ENCODE results near the gene CTIF. TPM values are rescaled to one million over a fixed set of nuclear protein-coding genes. Genes with fewer than 3 reads are reported as not detected.
A peak's percentile ranks its signal among the peaks of the same experiment; 100 is the strongest.

The CTIF gene
- polyA plus RNA-seq, 4 donors: 8.1 to 22.6 (median 11.3) TPM

DNA sequence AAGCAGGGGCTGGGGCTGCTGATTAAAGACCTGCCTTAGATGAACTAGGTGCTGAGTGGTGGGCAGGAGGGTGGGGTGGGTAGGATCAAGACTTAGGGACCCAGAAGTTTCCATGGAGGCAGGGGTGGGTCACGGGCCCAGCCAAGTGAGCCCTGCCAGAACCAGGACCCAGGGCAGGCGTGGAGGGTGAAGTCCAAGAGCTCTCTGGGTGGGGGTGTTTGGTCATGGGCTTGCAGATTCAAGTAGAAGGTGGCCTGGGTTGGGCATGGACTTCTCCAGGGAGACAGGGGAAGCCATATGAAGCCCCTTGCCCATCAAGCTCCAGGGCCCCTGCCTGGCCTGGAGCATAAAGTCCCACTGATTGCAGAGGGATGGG, 243.1 kb downstream of the CTIF start:
- WGBS, 3 donors: 31 to 49% (median 47%) methylated on average over 2 of the region's 2 CpGs
- H3K4me1 ChIP-seq (ENCODE audit: control insufficient read depth in 3 of 3, insufficient read depth in 2 of 3, low read depth in 1 of 3, low read length in 2 of 3): peaks cover 5 to 90% (median 7%) of the 10 kb centered on the region in 3 donors
- no peaks in the 10 kb centered on the region for H3K27me3 ChIP-seq (ENCODE audit: control insufficient read depth in 3 of 3, insufficient read depth in 3 of 3, low read length in 3 of 3)
- H3K9me3 ChIP-seq (ENCODE audit: control insufficient read depth in 2 of 2, insufficient read depth in 1 of 2, low read depth in 1 of 2, low read length in 1 of 2): no peaks in the 10 kb centered on the region
- peak overlapping the region; percentile 5 to 97 (median 43) for H3K27ac ChIP-seq (ENCODE audit: low read depth in 1 of 3, low read length in 2 of 3)
- H3K36me3 ChIP-seq (ENCODE audit: control insufficient read depth in 3 of 3, insufficient read depth in 2 of 3, low read depth in 1 of 3, low read length in 3 of 3): peaks cover 0 to 33% (median 0%) of the 10 kb centered on the region in 3 donors
- no peak for FAIRE-seq
- DNase-seq: peak; percentile 58 to 67
- H3K4me3 ChIP-seq (ENCODE audit: low read depth in 1 of 3, low read length in 3 of 3): peak overlapping the region in 1 of 3 donors; percentile 8

DNA sequence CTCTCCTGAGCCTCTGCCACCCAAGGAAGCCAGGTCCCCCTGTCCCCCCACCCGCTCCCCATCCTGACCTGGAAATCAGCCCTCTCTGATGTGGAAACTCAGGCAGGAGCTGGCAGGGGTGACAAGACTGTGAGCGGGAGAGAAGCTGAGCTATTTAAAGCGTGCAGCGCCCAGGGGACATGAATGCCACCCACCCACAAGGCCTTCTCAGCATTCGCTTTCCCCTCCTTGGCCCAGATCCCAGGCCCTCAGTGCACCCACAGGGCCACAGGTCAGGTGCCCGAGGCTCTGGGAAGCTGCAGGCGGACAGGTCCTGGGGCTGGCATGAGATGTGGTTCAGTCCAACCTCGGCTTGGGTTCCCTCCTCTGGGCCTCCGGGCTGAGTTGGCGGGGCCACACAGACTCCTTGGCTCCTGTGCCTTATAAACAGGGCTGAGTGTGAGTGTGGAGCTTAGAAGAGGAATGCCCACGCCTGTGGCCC, 243.6 kb downstream of the CTIF start:
- WGBS, 3 donors: 78 to 84% (median 79%) methylated on average over 11 of the region's 11 CpGs

DNA sequence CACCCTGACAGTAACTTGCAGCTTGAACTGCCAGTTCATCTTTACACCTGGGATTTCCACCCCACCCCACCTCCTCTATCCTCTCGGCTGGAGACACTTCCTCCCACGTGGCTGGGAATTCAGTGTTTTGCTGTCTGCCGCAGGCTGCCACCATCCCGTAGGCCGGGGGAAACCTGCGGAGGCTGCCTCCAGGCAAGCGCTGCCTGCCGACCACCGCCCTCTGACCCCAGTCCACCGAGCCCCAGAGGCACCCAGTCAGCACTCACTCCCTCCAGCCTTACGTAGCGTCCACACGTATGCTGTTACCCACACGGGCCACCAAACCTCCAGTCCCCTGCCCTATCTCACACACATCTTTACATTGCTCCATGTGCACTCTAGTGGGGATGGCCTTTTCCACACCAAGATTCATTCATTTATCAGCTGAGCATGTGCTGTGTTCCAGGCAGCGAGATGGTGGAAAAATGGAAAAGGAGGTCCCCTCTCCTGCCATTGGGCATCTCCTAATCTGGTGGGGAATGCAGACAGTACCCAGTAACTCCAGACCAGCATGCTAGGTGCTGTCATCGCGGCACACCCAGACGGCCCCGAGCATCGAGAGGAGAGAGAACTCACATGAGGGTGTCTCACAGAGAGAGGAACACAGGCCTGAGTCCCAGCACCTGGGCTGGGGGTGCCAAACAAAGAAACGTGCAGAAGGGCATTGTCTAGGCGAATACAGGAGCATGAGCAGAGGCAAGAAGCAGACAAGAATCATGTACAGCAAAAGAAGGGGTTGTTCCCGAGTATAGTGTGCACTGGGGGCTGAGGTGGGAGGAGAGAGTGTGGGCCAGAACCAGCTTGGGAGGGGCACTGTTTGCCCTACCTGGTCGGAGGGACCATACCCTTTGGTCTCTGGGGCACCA, 245.0 kb downstream of the CTIF start:
- FAIRE-seq (no peak), DNase-seq (no peak)
- no peak overlapping the region for H3K4me3 ChIP-seq (ENCODE audit: low read depth in 1 of 3, low read length in 3 of 3)
- peaks cover 0 to 35% (median 0%) of the 10 kb centered on the region in 3 donors for H3K36me3 ChIP-seq (ENCODE audit: control insufficient read depth in 3 of 3, insufficient read depth in 2 of 3, low read depth in 1 of 3, low read length in 3 of 3)
- peaks cover 5 to 88% (median 15%) of the 10 kb centered on the region in 3 donors for H3K4me1 ChIP-seq (ENCODE audit: control insufficient read depth in 3 of 3, insufficient read depth in 2 of 3, low read depth in 1 of 3, low read length in 2 of 3)
- no peaks in the 10 kb centered on the region for H3K9me3 ChIP-seq (ENCODE audit: control insufficient read depth in 2 of 2, insufficient read depth in 1 of 2, low read depth in 1 of 2, low read length in 1 of 2)
- WGBS, 3 donors: 88 to 93% (median 93%) methylated on average over 24 of the region's 24 CpGs
- no peak overlapping the region for H3K27ac ChIP-seq (ENCODE audit: low read depth in 1 of 3, low read length in 2 of 3)
- no peaks in the 10 kb centered on the region for H3K27me3 ChIP-seq (ENCODE audit: control insufficient read depth in 3 of 3, insufficient read depth in 3 of 3, low read length in 3 of 3)

More for the DNA sequence above, 243.6 kb downstream of the CTIF start:
- Histone ChIP-seq H3K36me3 (ENCODE audit: control insufficient read depth in 3 of 3, insufficient read depth in 2 of 3, low read depth in 1 of 3, low read length in 3 of 3) (peaks cover 0 to 35% (median 0%) of the 10 kb centered on the region in 3 donors), H3K4me3 (ENCODE audit: low read depth in 1 of 3, low read length in 3 of 3) (no peak overlapping the region), H3K4me1 (ENCODE audit: control insufficient read depth in 3 of 3, insufficient read depth in 2 of 3, low read depth in 1 of 3, low read length in 2 of 3) (peaks cover 5 to 88% (median 8%) of the 10 kb centered on the region in 3 donors), H3K27me3 (ENCODE audit: control insufficient read depth in 3 of 3, insufficient read depth in 3 of 3, low read length in 3 of 3) (no peaks in the 10 kb centered on the region), H3K27ac (ENCODE audit: low read depth in 1 of 3, low read length in 2 of 3) (peak overlapping the region in 2 of 3 donors; percentile 43 to 97), H3K9me3 (ENCODE audit: control insufficient read depth in 2 of 2, insufficient read depth in 1 of 2, low read depth in 1 of 2, low read length in 1 of 2) (no peaks in the 10 kb centered on the region)
- DNase-seq (peak in 1 of 2 donors; percentile 30), FAIRE-seq (no peak)

- Histone ChIP-seq H3K36me3 (ENCODE audit: control insufficient read depth in 3 of 3, insufficient read depth in 2 of 3, low read depth in 1 of 3, low read length in 3 of 3) (peaks cover 0 to 30% (median 0%) of the 10 kb centered on the region in 3 donors), H3K27me3 (ENCODE audit: control insufficient read depth in 3 of 3, insufficient read depth in 3 of 3, low read length in 3 of 3) (no peaks in the 10 kb centered on the region), H3K4me1 (ENCODE audit: control insufficient read depth in 3 of 3, insufficient read depth in 2 of 3, low read depth in 1 of 3, low read length in 2 of 3) (peaks cover 5 to 83% (median 15%) of the 10 kb centered on the region in 3 donors), H3K9me3 (ENCODE audit: control insufficient read depth in 2 of 2, insufficient read depth in 1 of 2, low read depth in 1 of 2, low read length in 1 of 2) (peaks cover 0 to under 1% of the 10 kb centered on the region in 2 donors), H3K27ac (ENCODE audit: low read depth in 1 of 3, low read length in 2 of 3) (peak overlapping the region in 2 of 3 donors; percentile 15 to 41), H3K4me3 (ENCODE audit: low read depth in 1 of 3, low read length in 3 of 3) (no peak overlapping the region)
- WGBS, 3 donors: 73 to 95% (median 74%) methylated on average over 5 of the region's 5 CpGs
- DNase-seq: no peak
- FAIRE-seq: no peak
Measured at GRCh38 chr18:48784656-48785055, 245.8 kb downstream of the CTIF start.

DNA sequence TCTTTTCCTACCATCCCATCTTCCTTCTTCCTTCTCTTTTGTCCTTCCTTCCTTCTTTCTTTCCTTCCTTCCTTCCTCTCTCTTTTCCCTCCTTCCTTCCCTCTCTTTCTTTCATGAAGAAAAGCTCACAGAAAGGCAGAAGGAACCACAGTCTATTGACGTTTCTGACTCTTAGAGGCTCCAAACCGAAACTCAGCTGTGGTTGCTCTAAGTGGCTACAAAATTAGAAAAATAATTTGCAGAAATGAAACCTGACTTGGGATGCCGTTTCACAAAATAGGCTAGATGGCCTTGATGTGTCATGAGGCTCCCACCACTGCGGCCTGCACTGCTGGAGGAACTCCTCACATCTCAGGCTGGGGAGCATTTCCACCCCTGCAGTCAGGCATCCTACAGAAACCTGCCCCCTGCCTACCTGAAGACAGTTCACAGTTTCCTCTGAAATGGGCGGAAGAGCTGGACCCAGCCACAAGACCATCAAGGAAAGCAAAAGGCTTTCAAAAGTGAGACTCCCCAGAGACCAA, 246.3 kb downstream of the CTIF start:
- 64 to 82% (median 72%) methylated on average over 5 of the region's 5 CpGs for WGBS, 3 donors
- no peak for DNase-seq

GRCh38 chr18:48785736-48786454, 247.1 kb downstream of the CTIF start:
- peaks cover 0 to 38% (median 0%) of the 10 kb centered on the region in 3 donors for H3K36me3 ChIP-seq (ENCODE audit: control insufficient read depth in 3 of 3, insufficient read depth in 2 of 3, low read depth in 1 of 3, low read length in 3 of 3)
- peaks cover 5 to 71% (median 15%) of the 10 kb centered on the region in 3 donors for H3K4me1 ChIP-seq (ENCODE audit: control insufficient read depth in 3 of 3, insufficient read depth in 2 of 3, low read depth in 1 of 3, low read length in 2 of 3)
- no peak for FAIRE-seq
- no peaks in the 10 kb centered on the region for H3K27me3 ChIP-seq (ENCODE audit: control insufficient read depth in 3 of 3, insufficient read depth in 3 of 3, low read length in 3 of 3)
- peak overlapping the region in 2 of 3 donors; percentile 6 to 56 for H3K27ac ChIP-seq (ENCODE audit: low read depth in 1 of 3, low read length in 2 of 3)
- 84 to 96% (median 90%) methylated on average over 12 of the region's 12 CpGs for WGBS, 3 donors
- no peak for DNase-seq
- H3K4me3 ChIP-seq (ENCODE audit: low read depth in 1 of 3, low read length in 3 of 3): no peak overlapping the region
- peaks cover 0 to 3% of the 10 kb centered on the region in 2 donors for H3K9me3 ChIP-seq (ENCODE audit: control insufficient read depth in 2 of 2, insufficient read depth in 1 of 2, low read depth in 1 of 2, low read length in 1 of 2)

More for the DNA sequence above, 246.3 kb downstream of the CTIF start:
- Histone ChIP-seq H3K9me3 (ENCODE audit: control insufficient read depth in 2 of 2, insufficient read depth in 1 of 2, low read depth in 1 of 2, low read length in 1 of 2) (peaks cover 0 to 3% of the 10 kb centered on the region in 2 donors), H3K27ac (ENCODE audit: low read depth in 1 of 3, low read length in 2 of 3) (peak overlapping the region in 1 of 3 donors; percentile 41), H3K4me1 (ENCODE audit: control insufficient read depth in 3 of 3, insufficient read depth in 2 of 3, low read depth in 1 of 3, low read length in 2 of 3) (peaks cover 5 to 78% (median 15%) of the 10 kb centered on the region in 3 donors), H3K36me3 (ENCODE audit: control insufficient read depth in 3 of 3, insufficient read depth in 2 of 3, low read depth in 1 of 3, low read length in 3 of 3) (peaks cover 0 to 31% (median 0%) of the 10 kb centered on the region in 3 donors), H3K27me3 (ENCODE audit: control insufficient read depth in 3 of 3, insufficient read depth in 3 of 3, low read length in 3 of 3) (no peaks in the 10 kb centered on the region), H3K4me3 (ENCODE audit: low read depth in 1 of 3, low read length in 3 of 3) (no peak overlapping the region)
- no peak for FAIRE-seq

GRCh38 chr18:48786455-48787202, 247.8 kb downstream of the CTIF start:
- 70 to 77% (median 75%) methylated on average over 10 of the region's 10 CpGs for WGBS, 3 donors
- H3K36me3 ChIP-seq (ENCODE audit: control insufficient read depth in 3 of 3, insufficient read depth in 2 of 3, low read depth in 1 of 3, low read length in 3 of 3): peaks cover 0 to 40% (median 0%) of the 10 kb centered on the region in 3 donors
- H3K27ac ChIP-seq (ENCODE audit: low read depth in 1 of 3, low read length in 2 of 3): peak overlapping the region in 1 of 3 donors; percentile 56
- DNase-seq (peak; percentile 38 to 68), FAIRE-seq (no peak)
- H3K9me3 ChIP-seq (ENCODE audit: control insufficient read depth in 2 of 2, insufficient read depth in 1 of 2, low read depth in 1 of 2, low read length in 1 of 2): peaks cover 0 to 3% of the 10 kb centered on the region in 2 donors
- H3K27me3 ChIP-seq (ENCODE audit: control insufficient read depth in 3 of 3, insufficient read depth in 3 of 3, low read length in 3 of 3): no peaks in the 10 kb centered on the region
- no peak overlapping the region for H3K4me3 ChIP-seq (ENCODE audit: low read depth in 1 of 3, low read length in 3 of 3)
- H3K4me1 ChIP-seq (ENCODE audit: control insufficient read depth in 3 of 3, insufficient read depth in 2 of 3, low read depth in 1 of 3, low read length in 2 of 3): peaks cover 5 to 64% (median 15%) of the 10 kb centered on the region in 3 donors

All from small intestine (tissue), 7 donors.